SU-DHL-6 (cell line): Measurements from ENCODE around the gene PDPN.

Experiments used
- H2AFZ ChIP-seq: fragments of 200-600 bp; sonication (generic); 2 replicates; pipeline ENCODE4 v1.6.1; 2014; ENCODE audit warnings: low read depth, mild to moderate bottlenecking, moderate library complexity, mixed read lengths, antibody characterized with exemption, low read length; ENCODE audit not compliant: severe bottlenecking
- H3F3A ChIP-seq: fragments of 200-600 bp; shearing (Covaris generic); 2 replicates; pipeline ENCODE4 v1.6.0; 2016; ENCODE audit warnings: antibody characterized with exemption, mild to moderate bottlenecking; ENCODE audit not compliant: insufficient read depth
- H3K27ac ChIP-seq: fragments of 200-600 bp; sonication (generic); 2 replicates; pipeline ENCODE4 v1.5.1; 2016; ENCODE audit warnings: low read depth, mild to moderate bottlenecking, low read length, moderate library complexity, mixed read lengths
- H3K27me3 ChIP-seq: fragments of 200-600 bp; sonication (generic), shearing (Covaris generic); 2 replicates; pipeline ENCODE4 v1.6.0; 2014; ENCODE audit warnings: mild to moderate bottlenecking, low read length
- H3K36me3 ChIP-seq: fragments of 200-600 bp; sonication (generic); 2 replicates; pipeline ENCODE4 v1.6.1; 2014; ENCODE audit warnings: mild to moderate bottlenecking, low read length, mixed read lengths
- H3K4me2 ChIP-seq: fragments of 300-600, 200-600 bp; shearing (Covaris generic), sonication (generic); 2 replicates; pipeline ENCODE4 v1.6.0; 2014; ENCODE audit warnings: low read length, low read depth, mild to moderate bottlenecking; ENCODE audit not compliant: poor library complexity, severe bottlenecking
- H3K4me3 ChIP-seq: fragments of 200-600 bp; sonication (generic); 2 replicates; pipeline ENCODE4 v1.5.1; 2014; ENCODE audit warnings: antibody characterized with exemption, low read length, mild to moderate bottlenecking, mixed read lengths; ENCODE audit not compliant: insufficient read depth, poor library complexity, severe bottlenecking
- H3K79me2 ChIP-seq: fragments of 200-600 bp; sonication (generic); 2 replicates; pipeline ENCODE4 v1.6.1; 2014; ENCODE audit warnings: mild to moderate bottlenecking, low read length, moderate library complexity; ENCODE audit not compliant: insufficient read depth
- H3K9ac ChIP-seq: fragments of 200-600 bp; sonication (generic); 2 replicates; pipeline ENCODE4 v1.7.0; 2014; ENCODE audit warnings: mild to moderate bottlenecking, low read length
- H3K9me2 ChIP-seq: fragments of 200-600 bp; sonication (generic); replicated peaks from 2 replicates; pipeline ENCODE4 v1.6.1; 2014; ENCODE audit warnings: low read length; ENCODE audit not compliant: insufficient read depth
- H3K9me3 ChIP-seq: fragments of 200-600 bp; sonication (generic); 2 replicates; pipeline ENCODE4 v1.6.1; 2014; ENCODE audit warnings: low read length, mixed read lengths; ENCODE audit not compliant: insufficient read depth
- H4K20me1 ChIP-seq: fragments of 200-600 bp; sonication (generic); 2 replicates; pipeline ENCODE4 v1.6.1; 2014; ENCODE audit warnings: low read depth, mild to moderate bottlenecking, antibody characterized with exemption, low read length, moderate library complexity, mixed read lengths
- CTCF ChIP-seq: fragments of 200-600 bp; sonication (generic); IDR thresholded peaks from one replicate; pipeline ENCODE4 v1.5.1; 2017; ENCODE audit warnings: antibody characterized with exemption, mild to moderate bottlenecking, low read length, moderate library complexity; ENCODE audit not compliant: insufficient read depth, poor library complexity, severe bottlenecking
- EZH2phosphoT487 ChIP-seq: fragments of 200-600 bp; sonication (generic), shearing (Covaris generic); conservative IDR thresholded peaks from 2 replicates; pipeline ENCODE4 v1.6.1; 2018; ENCODE audit warnings: mild to moderate bottlenecking, antibody characterized with exemption, low read length, moderate library complexity, mixed read lengths

PDPN gene

GRCh38 chr1:13573586-13573985, 10.0 kb upstream of the PDPN start:
- Histone ChIP-seq H2AFZ (no peak overlapping the region), H3K9me2 (no peaks in the 10 kb centered on the region), H4K20me1 (no peaks in the 10 kb centered on the region), H3K27ac (no peak overlapping the region), H3K36me3 (no peaks in the 10 kb centered on the region), H3K4me3 (no peak overlapping the region), H3K9ac (no peak overlapping the region), H3K9me3 (no peaks in the 10 kb centered on the region), H3K4me2 (no peak overlapping the region), H3F3A (no peaks in the 10 kb centered on the region), H3K27me3 (no peaks in the 10 kb centered on the region), H3K79me2 (no peaks in the 10 kb centered on the region)
- TF ChIP-seq CTCF = no peak

- no peaks in the 10 kb centered on the region for H3K27me3 ChIP-seq
- H3F3A ChIP-seq = no peaks in the 10 kb centered on the region
Measured at GRCh38 chr1:13576926-13577325, 6.7 kb upstream of the PDPN start.

GRCh38 chr1:13577846-13578245, 5.8 kb upstream of the PDPN start:
- no peaks in the 10 kb centered on the region for H3F3A ChIP-seq
- no peaks in the 10 kb centered on the region for H3K9me3 ChIP-seq
- H3K27ac ChIP-seq = no peak overlapping the region
- no peak overlapping the region for H3K4me2 ChIP-seq
- no peaks in the 10 kb centered on the region for H3K36me3 ChIP-seq
- H4K20me1 ChIP-seq = no peaks in the 10 kb centered on the region
- H3K27me3 ChIP-seq = no peaks in the 10 kb centered on the region
- H3K9ac ChIP-seq = no peak overlapping the region
- H3K79me2 ChIP-seq = no peaks in the 10 kb centered on the region
- no peak overlapping the region for H3K4me3 ChIP-seq
- H2AFZ ChIP-seq = no peak overlapping the region
- no peaks in the 10 kb centered on the region for H3K9me2 ChIP-seq
- no peak for TF ChIP-seq CTCF
- no peak for TF ChIP-seq EZH2phosphoT487

More at GRCh38 chr1:13576926-13577325, 6.7 kb upstream of the PDPN start:
- no peaks in the 10 kb centered on the region for H4K20me1 ChIP-seq
- H3K4me2 ChIP-seq = no peak overlapping the region
- H2AFZ ChIP-seq = no peak overlapping the region
- H3K9me3 ChIP-seq = no peaks in the 10 kb centered on the region
- TF ChIP-seq CTCF = no peak
- no peak for TF ChIP-seq EZH2phosphoT487
- H3K36me3 ChIP-seq = no peaks in the 10 kb centered on the region
- no peak overlapping the region for H3K27ac ChIP-seq
- no peak overlapping the region for H3K9ac ChIP-seq
- H3K79me2 ChIP-seq = no peaks in the 10 kb centered on the region
- no peak overlapping the region for H3K4me3 ChIP-seq
- no peaks in the 10 kb centered on the region for H3K9me2 ChIP-seq

- Histone ChIP-seq H4K20me1 (no peaks in the 10 kb centered on the region), H3K27ac (no peak overlapping the region), H3F3A (no peaks in the 10 kb centered on the region), H3K9me2 (no peaks in the 10 kb centered on the region), H3K36me3 (no peaks in the 10 kb centered on the region), H3K79me2 (no peaks in the 10 kb centered on the region), H3K4me3 (no peak overlapping the region), H3K27me3 (no peaks in the 10 kb centered on the region), H3K9ac (no peak overlapping the region), H3K9me3 (no peaks in the 10 kb centered on the region), H3K4me2 (no peak overlapping the region), H2AFZ (no peak overlapping the region)
- TF ChIP-seq CTCF (no peak), EZH2phosphoT487 (no peak)
Measured at GRCh38 chr1:13581446-13581845, 2.2 kb upstream of the PDPN start.
